HepG2 (cell line): ENCODE measurements around the gene PMS1. TPM values are rescaled to one million over a fixed set of nuclear protein-coding genes. Genes with fewer than 3 reads are reported as not detected.

ENCODE experiments used
- ATAC-seq: fragments of 200-7000 bp; cut with Tn5 transposase; 3 replicates; pipeline ENCODE4 v1.9.1; 2020; ENCODE audit warnings: mild to moderate bottlenecking, moderate library complexity
- BruUV-seq: library from RNA; stranded (reverse); fragments of 400-500 nt; replicated peaks from 2 replicates; lab custom pipeline; 2021; lab: Mats Ljungman, UMichigan
- CTCF ChIA-PET: fragments of 300-600 bp; formaldehyde crosslinking; extraction: SDS; loops from one replicate; lab custom pipeline; 2021; ENCODE audit warnings: low total read pairs, inconsistent platforms, low intra/inter-chr PET ratio; lab: Yijun Ruan, JAX
- POLR2A ChIA-PET: fragments of 350-600 bp; sonication (Branson Sonifier 250); formaldehyde crosslinking; loops from one replicate; lab custom pipeline; 2020; ENCODE audit warnings: antibody characterized with exemption, inconsistent platforms; lab: Yijun Ruan, JAX
- DNase-seq: peaks from one replicate; pipeline ENCODE4 v3.0.0-alpha.2; 2015; ENCODE audit warnings: low spot score
- FAIRE-seq: peaks from 3 replicates; lab custom pipeline; 2011; peaks lifted over from hg19 to GRCh38; lab: Jason Lieb, UNC
- H2AFZ ChIP-seq: one replicate; pipeline ENCODE4 v1.6.1; 2011; ENCODE audit warnings: low read length, inconsistent platforms
- H3K27ac ChIP-seq: fragments of 300-600 bp; 3 replicates; pipeline ENCODE4 v1.8.0; 2011; ENCODE audit warnings: mixed run types, mild to moderate bottlenecking, mixed read lengths, low read length, inconsistent platforms; ENCODE audit not compliant: insufficient read depth; ENCODE audit errors: extremely low read length
- H3K27me3 ChIP-seq, 2 experiments: fragments of 200-600 bp in 1 of 2; 2 replicates in 1 of 2; 3 replicates in 1 of 2; pipeline versions ENCODE4 v1.6.0 to v1.8.0; 2011; ENCODE audit warnings: low read length in 2 of 2, mild to moderate bottlenecking in 2 of 2, moderate library complexity in 2 of 2, inconsistent platforms in 1 of 2; ENCODE audit not compliant: insufficient read depth in 2 of 2, control insufficient read depth in 1 of 2
- H3K36me3 ChIP-seq, 2 experiments: fragments of 200-600 bp in 1 of 2; replicated peaks in 1 of 2; 2 replicates in 1 of 2; 3 replicates in 1 of 2; pipeline versions ENCODE4 v1.5.1 to v1.8.0; 2011; ENCODE audit warnings: low read length in 2 of 2, inconsistent platforms in 1 of 2; ENCODE audit not compliant: insufficient read depth in 2 of 2, control insufficient read depth in 1 of 2
- H3K4me1 ChIP-seq: 2 replicates; pipeline ENCODE4 v1.5.1; 2012; ENCODE audit warnings: low read length, inconsistent platforms; ENCODE audit not compliant: insufficient read depth
- H3K4me2 ChIP-seq: 2 replicates; pipeline ENCODE4 v1.6.0; 2011; ENCODE audit warnings: low read depth, low read length, inconsistent platforms
- H3K4me3 ChIP-seq, 3 experiments: fragments of 200-600 bp in 1 of 3; sonication (generic), shearing (Covaris generic) in 1 of 3; replicated peaks in 1 of 3; 2 replicates each; pipeline ENCODE4 v1.5.1; 2011 to 2016; ENCODE audit warnings: low read length in 3 of 3, inconsistent platforms in 2 of 3, low read depth in 2 of 3, mild to moderate bottlenecking in 2 of 3, control low read depth in 1 of 3, mixed read lengths in 1 of 3; ENCODE audit not compliant: insufficient read depth in 1 of 3
- H3K79me2 ChIP-seq: one replicate; pipeline ENCODE4 v1.6.1; 2011; ENCODE audit warnings: low read length, inconsistent platforms; ENCODE audit not compliant: insufficient read depth
- H3K9ac ChIP-seq: 2 replicates; pipeline ENCODE4 v1.6.0; 2011; ENCODE audit warnings: mild to moderate bottlenecking, low read depth, low read length, inconsistent platforms; ENCODE audit not compliant: insufficient read depth
- H3K9me3 ChIP-seq: 2 replicates; pipeline ENCODE4 v1.5.1; 2012; ENCODE audit warnings: mild to moderate bottlenecking, low read length
- H4K20me1 ChIP-seq: 2 replicates; pipeline ENCODE4 v1.6.0; 2011; ENCODE audit warnings: inconsistent platforms, mild to moderate bottlenecking, low read length, moderate library complexity; ENCODE audit not compliant: insufficient read depth
- SALL2 ChIP-seq: sonication (generic); formaldehyde crosslinking; IDR thresholded peaks from 2 replicates; pipeline ENCODE4 v1.8.1; 2023; ENCODE audit warnings: mild to moderate bottlenecking, missing genetic modification reagents, inconsistent platforms
- SOX6 ChIP-seq, 2 experiments: fragments of 450-650 bp in 1 of 2; sonication (generic) in 1 of 2; formaldehyde crosslinking in 1 of 2; IDR thresholded peaks; 2 replicates each; pipeline versions ENCODE4 v1.4.0 to v1.6.1; 2017 to 2020; ENCODE audit warnings: antibody characterized with exemption in 1 of 2, mild to moderate bottlenecking in 1 of 2, missing genetic modification reagents in 1 of 2
- USF2 ChIP-seq, 2 experiments: sonication (generic) in 1 of 2; formaldehyde crosslinking in 1 of 2; IDR thresholded peaks; 2 replicates each; pipeline versions ENCODE4 v1.5.1 to v1.6.1; 2011 to 2020; ENCODE audit warnings: borderline replicate concordance in 1 of 2, low read depth in 1 of 2, low read length in 1 of 2, mild to moderate bottlenecking in 1 of 2, missing genetic modification reagents in 1 of 2, moderate library complexity in 1 of 2
- ZNF235 ChIP-seq: sonication (generic); formaldehyde crosslinking; IDR thresholded peaks from 2 replicates; pipeline ENCODE4 v1.8.1; 2023; ENCODE audit warnings: mild to moderate bottlenecking, missing genetic modification reagents, borderline replicate concordance
- ZNF383 ChIP-seq: sonication (generic); formaldehyde crosslinking; IDR thresholded peaks from 2 replicates; pipeline ENCODE4 v1.4.0; 2020; ENCODE audit warnings: missing genetic modification reagents, mild to moderate bottlenecking, borderline replicate concordance
- ZNF460 ChIP-seq: sonication (generic); formaldehyde crosslinking; IDR thresholded peaks from 2 replicates; pipeline ENCODE4 v1.5.1; 2020; ENCODE audit warnings: missing genetic modification reagents, mild to moderate bottlenecking, borderline replicate concordance
- ZNF468 ChIP-seq: sonication (generic); formaldehyde crosslinking; IDR thresholded peaks from 2 replicates; pipeline ENCODE4 v1.8.0; 2022; ENCODE audit warnings: mild to moderate bottlenecking, moderate library complexity, missing genetic modification reagents
- WGBS: methylation state at CpG from one replicate; pipeline ENCODE4 v1.1.6; 2017; ENCODE audit warnings: low lambda C conversion rate; 5-methylcytosine and 5-hydroxymethylcytosine counted together
- in situ Hi-C: cut with HindIII; loops from 2 replicates; pipeline ENCODE4 v1.10.0; 2017; ENCODE audit warnings: low pct_unique_long_range_greater_than_20kb; ENCODE audit not compliant: extremely low pct_ligation_motif_present
- intact Hi-C: fragments of 100-400 bp; cut with micrococcal nuclease; formaldehyde crosslinking; loops from one replicate; pipeline ENCODE4 v1.10.0; 2022; ENCODE audit not compliant: unreplicated experiment
- polyA plus RNA-seq, 8 experiments: library from polyadenylated mRNA; depleted of rRNA in 3 of 8; stranded (reverse) in 7 of 8; unstranded in 1 of 8; fragments of >200 nt; fragmentation: Illumina TruSeq in 4 of 8; extraction: Trizol in 4 of 8; gene quantifications; 2 replicates each; pipeline versions ENCODE4 v1.2.1 to v1.2.3, GENCODE V29; 2011 to 2016; ENCODE audit warnings: low read depth in 4 of 8, missing spikeins in 1 of 8, mixed read lengths in 1 of 8; ENCODE audit not compliant: insufficient read depth in 1 of 8
- total RNA-seq, 5 experiments: library from RNA; depleted of rRNA; stranded (reverse); fragments of >200 nt; fragmentation: Illumina TruSeq; extraction: Trizol; gene quantifications; 2 replicates each; pipeline ENCODE4 v1.2.3, GENCODE V29; 2016; ENCODE audit warnings: low read depth in 1 of 5

The PMS1 gene
- total and polyA plus RNA-seq, 2 of the 13 experiments (the other 11 are each of a cell fraction or from before 2014, with no cell fraction given) = 14.6 to 39.9 TPM

GRCh38 chr2:189829102-189829833, 45.0 kb downstream of the PMS1 start:
- in situ Hi-C loops (no loop called here), intact Hi-C loops (no loop called here)
- H3K4me1 ChIP-seq = no peaks in the 10 kb centered on the region
- H3K9ac ChIP-seq = no peak overlapping the region
- peaks cover 2 to 21% of the 10 kb centered on the region in 2 experiments; a peak in 4 of 5 replicates for H3K36me3 ChIP-seq
- 95% methylated on average over 4 of the region's 4 CpGs for WGBS
- FAIRE-seq (no peak), DNase-seq (no peak), ATAC-seq (no peak)
- CTCF ChIA-PET = no interaction called here
- no peak overlapping the region for H3K4me2 ChIP-seq
- BruUV-seq = no TSS peak
- H2AFZ ChIP-seq = no peak overlapping the region
- TF ChIP-seq USF2 (IDR thresholded peaks at IDR 0.05; ENCODE audit: low read depth, low read length) (no peak), USF2 (CRISPR knock-in tag; IDR thresholded peaks at IDR 0.05; ENCODE audit: borderline replicate concordance) (no peak), SOX6 (IDR thresholded peaks at IDR 0.05) (no peak), SOX6 (CRISPR knock-in tag; IDR thresholded peaks at IDR 0.05) (no peak), ZNF460 (CRISPR knock-in tag) (no peak), ZNF235 (no peak), SALL2 (CRISPR knock-in tag) (no peak), ZNF468 (CRISPR knock-in tag) (no peak), ZNF383 (no peak)
- no peaks in the 10 kb centered on the region for H3K79me2 ChIP-seq
- H3K4me3 ChIP-seq = no peak overlapping the region
- H3K9me3 ChIP-seq = no peaks in the 10 kb centered on the region
- H3K27me3 ChIP-seq = no peaks in the 10 kb centered on the region
- POLR2A ChIA-PET = no interaction called here
- no peak overlapping the region for H3K27ac ChIP-seq
- no peaks in the 10 kb centered on the region for H4K20me1 ChIP-seq
